SH-SY5Y (cell line): ENCODE data around the gene VWA3B.

ENCODE experiments used
- GATA2 ChIP-seq: IDR thresholded peaks from 2 replicates; pipeline ENCODE4 v1.6.1; 2011; ENCODE audit warnings: mild to moderate bottlenecking, low read depth, low read length
- GATA3 ChIP-seq: IDR thresholded peaks from 2 replicates; pipeline ENCODE4 v1.6.1; 2011; ENCODE audit warnings: low read depth, mild to moderate bottlenecking, low read length, moderate library complexity

GRCh38 chr2:98333922-98334321 lies 247.0 kb downstream of the VWA3B start:
- TF ChIP-seq GATA3 (no peak), GATA2 (no peak)
